ENCODE measurements around the gene AXIN2. TPM values are rescaled to one million over a fixed set of nuclear protein-coding genes. Genes with fewer than 3 reads are reported as not detected.

Gene AXIN2
- total RNA-seq, 1 experiment from 2014 or later: 2.4 TPM

DNA sequence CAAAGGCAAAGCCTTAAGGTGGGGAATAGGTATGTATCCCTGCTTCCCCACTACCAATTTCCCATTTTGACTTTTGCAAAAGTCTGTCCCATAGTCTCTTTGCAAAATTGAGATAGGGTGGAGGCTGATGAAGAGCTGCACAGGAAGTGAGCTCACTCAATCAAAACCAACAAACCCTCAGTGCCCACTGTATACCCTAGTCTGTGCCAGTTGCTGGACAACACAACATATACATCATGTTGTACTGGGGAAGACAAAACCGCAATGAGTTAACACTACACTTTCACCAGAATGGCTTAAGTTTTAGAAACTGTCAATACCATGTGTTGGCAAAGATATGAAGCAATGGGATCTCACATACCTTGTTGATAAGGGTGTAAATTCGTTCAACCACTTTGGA is 40.4 kb upstream of the AXIN2 start:
- H3K27ac ChIP-seq (ENCODE audit: low read length): no peak overlapping the region
- intact Hi-C loops (cut with micrococcal nuclease; ENCODE audit: unreplicated experiment) (no loop called here), in situ Hi-C loops (cut with HindIII; ENCODE audit: low pct_unique_long_range_greater_than_20kb, low sequenced_read_pairs) (no loop called here)
- no peaks in the 10 kb centered on the region for H3K4me1 ChIP-seq (ENCODE audit: control insufficient read depth, insufficient read depth, low read length)
- H3K4me3 ChIP-seq (ENCODE audit: low read depth in 2 of 2, low read length in 2 of 2): no peak overlapping the region
- H3K27me3 ChIP-seq (ENCODE audit: control insufficient read depth, insufficient read depth, low read length): no peaks in the 10 kb centered on the region
- ChIA-PET CTCF (no interaction called here), POLR2A (no interaction called here)
- BruUV-seq (replicated peaks): no TSS peak
- DNase-seq (ENCODE audit: low read depth, low spot score): no peak
- H3K9me3 ChIP-seq (ENCODE audit: control insufficient read depth, insufficient read depth, low read depth, low read length): no peaks in the 10 kb centered on the region
- TF ChIP-seq, protein P1, sequence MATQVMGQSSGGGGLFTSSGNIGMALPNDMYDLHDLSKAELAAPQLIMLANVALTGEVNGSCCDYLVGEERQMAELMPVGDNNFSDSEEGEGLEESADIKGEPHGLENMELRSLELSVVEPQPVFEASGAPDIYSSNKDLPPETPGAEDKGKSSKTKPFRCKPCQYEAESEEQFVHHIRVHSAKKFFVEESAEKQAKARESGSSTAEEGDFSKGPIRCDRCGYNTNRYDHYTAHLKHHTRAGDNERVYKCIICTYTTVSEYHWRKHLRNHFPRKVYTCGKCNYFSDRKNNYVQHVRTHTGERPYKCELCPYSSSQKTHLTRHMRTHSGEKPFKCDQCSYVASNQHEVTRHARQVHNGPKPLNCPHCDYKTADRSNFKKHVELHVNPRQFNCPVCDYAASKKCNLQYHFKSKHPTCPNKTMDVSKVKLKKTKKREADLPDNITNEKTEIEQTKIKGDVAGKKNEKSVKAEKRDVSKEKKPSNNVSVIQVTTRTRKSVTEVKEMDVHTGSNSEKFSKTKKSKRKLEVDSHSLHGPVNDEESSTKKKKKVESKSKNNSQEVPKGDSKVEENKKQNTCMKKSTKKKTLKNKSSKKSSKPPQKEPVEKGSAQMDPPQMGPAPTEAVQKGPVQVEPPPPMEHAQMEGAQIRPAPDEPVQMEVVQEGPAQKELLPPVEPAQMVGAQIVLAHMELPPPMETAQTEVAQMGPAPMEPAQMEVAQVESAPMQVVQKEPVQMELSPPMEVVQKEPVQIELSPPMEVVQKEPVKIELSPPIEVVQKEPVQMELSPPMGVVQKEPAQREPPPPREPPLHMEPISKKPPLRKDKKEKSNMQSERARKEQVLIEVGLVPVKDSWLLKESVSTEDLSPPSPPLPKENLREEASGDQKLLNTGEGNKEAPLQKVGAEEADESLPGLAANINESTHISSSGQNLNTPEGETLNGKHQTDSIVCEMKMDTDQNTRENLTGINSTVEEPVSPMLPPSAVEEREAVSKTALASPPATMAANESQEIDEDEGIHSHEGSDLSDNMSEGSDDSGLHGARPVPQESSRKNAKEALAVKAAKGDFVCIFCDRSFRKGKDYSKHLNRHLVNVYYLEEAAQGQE (IDR thresholded peaks at IDR 0.05; ENCODE audit: insufficient read depth in 1 of 2, low read depth in 2 of 2, low read length in 1 of 2): no peak
- TF ChIP-seq POLR2AphosphoS5 (IDR thresholded peaks at IDR 0.05; ENCODE audit: low read depth, low read length) (no peak), TCF7L2 (IDR thresholded peaks at IDR 0.05; ENCODE audit: low read depth, low read length) (no peak), SIN3A (IDR thresholded peaks at IDR 0.05; ENCODE audit: borderline replicate concordance, insufficient read depth, low read depth, low read length) (no peak)
- TF ChIP-seq, protein P2, sequence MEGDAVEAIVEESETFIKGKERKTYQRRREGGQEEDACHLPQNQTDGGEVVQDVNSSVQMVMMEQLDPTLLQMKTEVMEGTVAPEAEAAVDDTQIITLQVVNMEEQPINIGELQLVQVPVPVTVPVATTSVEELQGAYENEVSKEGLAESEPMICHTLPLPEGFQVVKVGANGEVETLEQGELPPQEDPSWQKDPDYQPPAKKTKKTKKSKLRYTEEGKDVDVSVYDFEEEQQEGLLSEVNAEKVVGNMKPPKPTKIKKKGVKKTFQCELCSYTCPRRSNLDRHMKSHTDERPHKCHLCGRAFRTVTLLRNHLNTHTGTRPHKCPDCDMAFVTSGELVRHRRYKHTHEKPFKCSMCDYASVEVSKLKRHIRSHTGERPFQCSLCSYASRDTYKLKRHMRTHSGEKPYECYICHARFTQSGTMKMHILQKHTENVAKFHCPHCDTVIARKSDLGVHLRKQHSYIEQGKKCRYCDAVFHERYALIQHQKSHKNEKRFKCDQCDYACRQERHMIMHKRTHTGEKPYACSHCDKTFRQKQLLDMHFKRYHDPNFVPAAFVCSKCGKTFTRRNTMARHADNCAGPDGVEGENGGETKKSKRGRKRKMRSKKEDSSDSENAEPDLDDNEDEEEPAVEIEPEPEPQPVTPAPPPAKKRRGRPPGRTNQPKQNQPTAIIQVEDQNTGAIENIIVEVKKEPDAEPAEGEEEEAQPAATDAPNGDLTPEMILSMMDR (IDR thresholded peaks at IDR 0.05): no peak
- no peaks in the 10 kb centered on the region for H3K36me3 ChIP-seq (ENCODE audit: control insufficient read depth, insufficient read depth, low read length)
- ATAC-seq: no peak

DNA sequence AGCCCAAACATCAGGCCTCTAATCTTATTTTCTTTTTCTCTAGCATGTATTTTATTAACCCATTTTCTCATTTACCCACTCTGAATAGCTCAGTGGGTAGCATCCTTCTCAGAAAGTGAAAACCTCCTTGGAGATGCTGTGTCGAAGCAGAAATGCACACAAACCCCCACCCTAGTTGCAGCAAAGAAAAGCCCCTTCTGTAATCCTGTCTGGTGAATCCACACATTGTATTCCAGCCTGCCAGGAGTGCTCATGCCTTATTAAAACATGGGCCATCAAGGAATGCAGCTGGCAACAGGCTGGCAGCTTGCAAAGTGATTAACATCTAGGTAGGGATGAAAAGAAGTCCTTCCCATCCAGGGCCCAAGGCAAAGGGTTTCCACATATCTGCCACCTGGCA is 39.7 kb upstream of the AXIN2 start:
- BruUV-seq (replicated peaks): no TSS peak
- Histone ChIP-seq H3K9me3 (ENCODE audit: control insufficient read depth, insufficient read depth, low read depth, low read length) (no peaks in the 10 kb centered on the region), H3K4me1 (ENCODE audit: control insufficient read depth, insufficient read depth, low read length) (no peaks in the 10 kb centered on the region), H3K27ac (ENCODE audit: low read length) (no peak overlapping the region), H3K36me3 (ENCODE audit: control insufficient read depth, insufficient read depth, low read length) (no peaks in the 10 kb centered on the region), H3K4me3 (ENCODE audit: low read depth in 2 of 2, low read length in 2 of 2) (no peak overlapping the region), H3K27me3 (ENCODE audit: control insufficient read depth, insufficient read depth, low read length) (no peaks in the 10 kb centered on the region)
- intact Hi-C loops (cut with micrococcal nuclease; ENCODE audit: unreplicated experiment): no loop called here
- TF ChIP-seq, protein P2 (IDR thresholded peaks at IDR 0.05): no peak
- TF ChIP-seq, protein P1 (IDR thresholded peaks at IDR 0.05; ENCODE audit: insufficient read depth in 1 of 2, low read depth in 2 of 2, low read length in 1 of 2): no peak
- TF ChIP-seq SIN3A (IDR thresholded peaks at IDR 0.05; ENCODE audit: borderline replicate concordance, insufficient read depth, low read depth, low read length) (no peak), POLR2AphosphoS5 (IDR thresholded peaks at IDR 0.05; ENCODE audit: low read depth, low read length) (no peak), TCF7L2 (IDR thresholded peaks at IDR 0.05; ENCODE audit: low read depth, low read length) (no peak)
- ATAC-seq: no peak
- POLR2A ChIA-PET: no interaction called here
- in situ Hi-C loops (cut with HindIII; ENCODE audit: low pct_unique_long_range_greater_than_20kb, low sequenced_read_pairs): no loop called here
- CTCF ChIA-PET: no interaction called here
- DNase-seq (ENCODE audit: low read depth, low spot score): no peak
